GM19455 (cell line): ENCODE results near the gene PSRC1.
"Not testable (repeated sequence)": the region's sequence is repeated elsewhere in the genome, so short reads cannot be mapped to it uniquely, and the experiment has no call there.

Experiments
- ATAC-seq: cut with Tn5 transposase; IDR thresholded peaks from one replicate; pipeline ENCODE4 v1.9.1; 2021; ENCODE audit not compliant: unreplicated experiment

PSRC1 gene

DNA sequence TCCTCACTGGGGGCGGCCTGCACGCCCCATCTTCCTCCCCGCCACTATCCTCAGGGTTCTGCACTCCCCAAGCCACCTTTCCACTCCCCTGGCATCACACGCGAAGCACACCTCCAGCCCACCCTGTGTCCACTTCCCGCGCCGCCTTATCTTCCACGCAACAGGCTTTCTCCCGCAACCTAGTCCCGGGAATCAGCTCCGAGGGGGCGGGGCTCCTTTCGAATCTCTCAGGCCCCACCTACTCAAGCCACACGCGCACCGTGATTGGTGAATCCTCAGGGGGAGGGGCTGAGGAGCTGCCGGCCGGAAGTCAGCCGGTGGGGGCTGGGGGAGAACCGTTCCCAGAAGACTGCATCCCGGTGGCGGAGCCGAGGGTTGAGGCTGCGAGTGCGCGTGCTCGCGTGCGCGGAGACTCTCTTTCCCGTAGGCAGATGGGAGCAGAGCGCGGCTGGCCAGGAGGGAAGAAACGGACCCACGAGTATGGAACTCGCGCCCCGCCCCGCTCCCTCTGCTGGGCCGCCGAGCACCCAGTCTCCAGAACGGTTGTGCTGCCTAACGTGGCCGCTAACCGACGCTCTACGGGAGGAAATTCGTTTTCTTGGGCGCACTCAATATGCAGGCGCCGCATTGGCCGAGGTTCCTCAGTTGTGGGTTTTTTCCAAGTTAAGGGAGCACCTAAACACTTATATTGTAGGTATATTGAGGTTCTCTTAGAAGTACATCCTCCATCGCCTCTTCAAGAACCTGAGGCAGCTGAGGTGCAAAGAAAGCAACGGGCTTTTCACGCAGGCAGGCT lies at the start of gene PSRC1:
Gene PSRC1, minus strand, starts transcription at position 194 of the 796 bp plus-strand sequence.
- peak; percentile 95 for ATAC-seq

- ATAC-seq = no peak
Observed at GRCh38 chr1:109331113-109331512, 48.2 kb upstream of the PSRC1 start.

GRCh38 chr1:109327285-109327684 lies 44.3 kb upstream of the PSRC1 start:
- no peak for ATAC-seq

DNA sequence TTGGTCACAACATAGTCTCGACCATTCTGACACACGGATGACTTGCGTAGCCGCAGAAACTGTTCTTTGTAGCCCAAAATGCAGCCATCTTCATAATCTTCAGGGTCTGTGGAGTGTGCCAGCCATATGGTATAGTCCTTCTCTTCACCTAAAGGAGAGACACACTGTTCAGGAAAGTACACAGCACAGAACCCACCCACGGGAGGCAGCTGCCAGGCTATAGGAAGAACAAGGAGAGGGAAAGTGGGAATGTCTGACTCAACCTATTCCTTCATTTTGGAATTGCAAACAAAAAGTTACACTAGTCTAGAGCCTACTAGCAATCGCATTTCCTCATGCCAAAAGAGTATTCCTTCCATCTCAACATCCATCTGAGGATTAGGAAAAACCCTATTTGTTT lies 40.0 kb upstream of the PSRC1 start:
- ATAC-seq = no peak

GRCh38 chr1:109319114-109319513 lies 36.2 kb upstream of the PSRC1 start:
- no peak for ATAC-seq

DNA sequence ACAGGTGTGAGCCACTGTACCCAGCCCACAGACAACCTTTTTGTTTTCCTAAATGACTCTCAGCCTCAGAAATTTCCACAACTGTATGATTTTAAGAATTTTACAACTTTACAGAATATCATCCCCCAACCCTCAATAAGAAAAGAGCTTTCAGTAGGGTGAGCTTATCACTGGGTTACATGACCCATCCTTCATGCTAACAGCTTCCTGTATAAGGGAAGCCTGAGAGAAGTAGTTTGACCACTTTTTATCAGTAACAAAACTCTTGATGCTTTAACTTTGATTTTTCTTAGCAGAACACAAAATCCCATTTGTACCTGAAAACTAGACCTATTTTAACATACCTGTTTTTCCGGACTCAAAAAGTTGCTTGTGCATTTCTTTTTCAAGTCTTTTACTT lies 33.6 kb upstream of the PSRC1 start:
- ATAC-seq = no peak

DNA sequence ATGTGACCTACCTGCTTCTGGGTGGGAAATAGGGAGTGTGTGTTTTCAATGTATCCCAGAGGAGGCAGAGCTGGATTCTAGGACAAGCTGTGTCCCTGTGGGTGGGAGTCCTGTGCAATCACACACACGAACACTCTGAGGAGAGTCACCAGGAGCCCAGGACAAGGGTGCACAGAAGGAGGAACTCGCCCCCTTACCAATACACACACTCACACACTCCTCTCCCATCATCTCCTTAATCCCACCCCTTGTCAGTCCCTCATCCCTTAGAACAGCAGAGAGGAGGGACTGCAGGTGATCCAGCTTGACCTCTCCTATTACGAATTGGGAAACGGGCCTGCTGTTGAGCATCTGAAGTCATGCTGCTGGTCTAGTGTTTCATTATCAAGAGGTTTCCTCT lies 32.3 kb upstream of the PSRC1 start:
- no peak for ATAC-seq

- ATAC-seq = no peak
Observed at GRCh38 chr1:109314795-109315194, 31.9 kb upstream of the PSRC1 start.

- no peak for ATAC-seq
Observed at GRCh38 chr1:109312978-109313775, 30.2 kb upstream of the PSRC1 start.

DNA sequence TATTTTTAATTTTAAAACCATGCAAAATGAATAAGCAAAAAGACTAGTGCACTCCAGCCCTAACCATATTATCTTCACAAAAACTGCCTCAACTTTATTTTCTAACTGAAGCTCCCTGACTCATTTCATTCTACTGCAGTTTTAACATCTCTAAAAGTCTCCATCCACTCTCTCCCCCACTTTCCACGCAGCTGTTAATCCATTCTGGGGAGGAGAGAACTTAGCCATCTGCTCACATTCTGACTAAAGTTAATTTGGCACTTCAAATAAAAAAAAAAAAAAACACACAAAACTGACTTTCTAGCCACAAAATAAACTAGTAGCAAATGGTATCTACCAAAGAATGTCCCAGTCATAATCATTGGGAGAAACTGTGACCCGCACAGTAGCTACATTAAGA lies 29.3 kb upstream of the PSRC1 start:
- no peak for ATAC-seq

- no peak for ATAC-seq
Observed at GRCh38 chr1:109309347-109309746, 26.4 kb upstream of the PSRC1 start.

DNA sequence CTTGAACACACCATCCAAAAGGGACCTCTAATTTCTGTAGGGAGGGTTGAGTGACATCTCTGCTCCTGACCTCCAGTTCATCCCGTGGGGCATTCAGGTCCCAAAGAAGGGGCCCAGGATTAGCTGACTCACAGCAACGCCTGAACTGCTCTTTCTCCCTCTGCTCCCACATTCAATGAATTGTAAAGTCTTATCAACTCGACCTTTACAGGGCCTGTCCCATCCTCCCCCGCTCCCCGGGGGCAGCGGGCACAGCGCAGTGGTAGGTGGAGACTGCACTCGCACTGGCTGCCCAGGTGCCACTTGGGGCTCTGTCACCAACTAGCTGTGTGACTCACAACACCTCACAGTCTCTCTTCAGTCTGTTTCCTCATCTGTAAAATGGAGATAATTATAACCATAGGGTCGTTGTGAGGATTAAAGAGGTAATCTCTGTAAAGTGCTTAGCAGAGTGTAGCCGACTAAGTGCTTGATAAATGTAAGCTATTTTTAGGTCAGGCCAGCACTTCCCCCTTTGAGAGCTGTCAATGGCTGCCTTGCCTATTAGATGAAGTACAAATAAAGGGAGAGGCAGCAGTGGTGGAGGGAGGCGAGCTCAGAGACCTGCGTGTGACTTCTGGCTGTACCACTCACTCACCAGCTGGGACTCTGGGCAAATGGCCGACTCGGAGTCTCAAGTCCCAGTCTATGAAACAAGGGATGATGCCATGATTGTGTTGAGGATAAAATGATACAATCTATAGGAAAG lies 24.5 kb upstream of the PSRC1 start:
- no peak for ATAC-seq

DNA sequence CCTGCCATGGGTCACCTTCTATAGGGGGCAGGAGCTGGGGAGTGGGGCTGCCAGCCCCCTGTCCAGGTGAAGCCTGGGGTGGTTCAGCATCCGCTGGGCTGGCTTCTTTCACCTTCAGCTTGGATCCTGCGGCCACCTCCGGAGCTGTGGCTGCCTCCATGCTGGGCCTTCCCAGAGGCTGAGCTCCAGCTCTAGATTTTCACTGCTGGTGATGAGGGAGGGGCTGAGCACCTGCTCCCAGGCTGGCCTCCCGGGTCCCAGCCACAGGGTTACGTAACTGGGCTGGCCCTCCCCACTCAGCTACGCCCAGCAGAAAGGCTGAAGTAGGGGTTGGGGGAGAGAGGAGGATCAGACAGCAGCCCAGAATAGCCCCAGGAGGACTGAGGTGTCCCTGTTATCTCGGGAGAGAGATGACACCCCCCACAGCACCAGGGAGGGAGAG lies 23.9 kb upstream of the PSRC1 start, which contains the start of gene MYBPHL:
Gene MYBPHL, minus strand, starts transcription at position 180 of the 442 bp plus-strand sequence. Its CDS starts 20 bp downstream, at position 160.
- ATAC-seq = no peak

DNA sequence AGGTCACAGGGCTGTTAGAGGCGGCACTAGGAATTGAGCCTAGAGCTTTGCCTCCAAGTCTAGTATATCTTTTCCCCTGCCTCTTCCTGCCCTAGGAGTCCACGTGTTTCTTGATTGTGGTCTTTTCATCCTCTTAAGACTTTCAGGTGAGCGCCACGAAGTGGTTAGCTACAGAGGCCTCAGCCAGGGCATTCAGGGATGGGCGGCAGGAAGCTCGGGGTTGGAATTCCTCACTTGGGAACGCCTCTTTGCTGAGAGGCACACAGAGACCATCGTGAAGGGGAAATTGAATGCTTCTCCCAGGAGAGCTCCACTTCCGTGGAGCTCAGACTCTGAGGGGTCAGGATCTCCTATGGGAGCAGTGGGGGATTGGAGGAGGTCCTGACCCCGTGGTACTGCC lies 23.0 kb upstream of the PSRC1 start:
- ATAC-seq = not testable (repeated sequence)

DNA sequence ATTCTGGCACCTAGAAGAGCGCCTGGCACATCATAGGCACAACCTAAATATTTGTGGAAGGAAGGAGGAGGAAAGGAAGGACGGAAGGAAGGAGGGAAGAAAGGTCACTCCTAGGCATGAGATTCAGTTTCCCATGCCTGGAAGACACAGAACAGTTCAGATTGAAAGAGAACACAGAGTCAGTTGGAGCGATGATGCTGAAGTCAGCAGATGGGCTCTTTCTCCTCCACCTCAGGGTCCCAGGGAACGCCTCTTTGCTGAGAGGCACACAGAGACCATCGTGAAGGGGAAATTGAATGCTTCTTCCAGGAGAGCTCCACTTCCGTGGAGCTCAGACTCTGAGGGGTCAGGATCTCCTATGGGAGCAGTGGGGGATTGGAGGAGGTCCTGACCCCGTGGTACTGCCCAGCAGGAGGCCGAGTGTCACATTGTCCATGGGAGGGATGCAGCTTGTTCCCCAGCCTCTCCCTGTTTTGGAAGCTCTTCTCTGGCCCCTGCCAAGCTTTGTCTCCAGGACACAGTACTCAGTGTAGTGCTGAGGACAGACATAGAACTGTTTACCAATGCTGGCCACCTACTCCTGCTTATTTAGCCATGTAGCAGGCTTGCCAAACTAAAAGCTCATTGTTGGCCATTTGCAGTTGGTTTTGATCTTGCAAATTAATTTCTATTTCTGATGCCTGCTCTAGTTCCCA lies 21.4 kb upstream of the PSRC1 start:
- ATAC-seq = no peak

DNA sequence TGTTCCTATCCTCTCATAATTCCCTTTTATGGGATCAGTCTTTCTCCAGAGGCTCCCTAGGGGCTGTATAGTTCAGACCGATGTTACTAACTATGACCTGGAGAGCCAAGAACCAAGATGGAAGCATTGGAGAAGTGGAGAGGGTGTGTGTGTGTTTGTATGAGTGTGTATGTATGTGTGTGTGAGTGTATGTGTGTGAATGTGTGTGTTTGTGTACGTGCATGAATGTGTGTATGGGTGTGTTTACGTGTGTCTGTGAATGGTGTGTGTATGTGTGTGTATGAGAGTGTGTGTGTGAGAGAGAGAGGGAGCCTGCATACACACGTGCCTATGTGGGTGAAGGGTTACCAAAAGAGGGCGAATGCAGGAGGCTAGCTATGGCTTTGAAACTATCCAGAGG lies 18.9 kb upstream of the PSRC1 start:
- no peak for ATAC-seq

DNA sequence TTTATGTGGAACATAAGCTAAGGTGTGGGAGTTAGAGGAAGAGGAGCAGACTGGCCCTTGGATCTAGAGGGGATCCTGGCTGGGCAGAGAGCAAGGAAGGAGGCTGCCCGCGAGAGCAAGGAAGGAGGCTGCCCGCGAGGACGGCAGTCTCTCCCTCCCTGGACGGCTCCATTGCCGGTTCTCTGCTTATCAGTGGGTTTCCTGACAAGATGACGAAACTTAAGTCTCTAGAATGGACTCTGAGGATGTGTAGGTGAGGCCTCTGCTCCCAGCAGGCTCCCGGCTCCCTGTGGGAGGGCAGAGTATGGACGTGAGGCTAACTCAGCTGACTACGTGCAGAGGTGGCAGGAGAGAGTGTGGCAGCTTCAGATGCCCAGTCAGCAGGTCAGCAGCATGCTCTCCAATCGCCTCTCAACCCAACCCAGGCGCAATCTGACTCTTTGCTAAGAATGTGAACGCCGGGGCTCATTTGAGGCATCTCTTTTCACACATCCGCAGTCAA lies 17.8 kb upstream of the PSRC1 start:
- ATAC-seq = no peak

DNA sequence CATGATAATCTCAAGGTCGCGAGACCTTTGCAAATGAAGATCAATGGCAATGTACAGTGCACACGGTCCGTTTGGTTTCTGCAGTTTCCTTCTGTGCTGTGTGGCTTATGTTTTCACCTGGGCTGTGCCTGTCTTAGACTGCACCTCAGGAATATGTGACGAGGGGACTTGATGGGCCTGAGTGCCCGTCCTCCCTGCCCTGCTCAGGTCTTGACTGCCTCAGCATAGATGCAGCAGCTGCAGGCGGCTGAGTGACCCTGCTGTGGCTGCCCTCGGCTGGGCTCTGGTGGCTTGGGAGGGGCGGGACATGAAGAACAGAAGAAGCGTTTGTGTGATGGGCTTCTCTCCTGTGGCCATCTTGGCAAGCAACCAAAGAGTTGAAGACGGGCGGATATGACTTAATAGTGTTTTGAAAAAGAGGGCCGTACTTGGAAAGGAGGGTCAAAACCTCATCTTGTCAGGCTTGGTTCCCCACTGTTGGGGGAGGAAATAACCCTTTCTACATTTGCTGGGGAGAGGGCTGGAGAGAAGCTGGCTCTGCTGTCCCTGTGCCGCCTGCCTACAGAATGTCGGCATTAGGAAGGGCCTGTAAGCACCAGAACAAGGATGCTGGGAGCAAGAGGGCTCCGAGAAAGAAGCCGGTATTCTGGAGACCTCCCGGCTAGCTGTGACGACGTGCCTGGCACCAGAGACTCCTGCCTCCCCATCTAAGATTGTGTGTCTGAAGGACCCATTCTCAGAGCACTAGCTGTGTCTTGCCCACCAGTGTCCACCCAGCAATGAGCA lies 16.8 kb upstream of the PSRC1 start:
- no peak for ATAC-seq

DNA sequence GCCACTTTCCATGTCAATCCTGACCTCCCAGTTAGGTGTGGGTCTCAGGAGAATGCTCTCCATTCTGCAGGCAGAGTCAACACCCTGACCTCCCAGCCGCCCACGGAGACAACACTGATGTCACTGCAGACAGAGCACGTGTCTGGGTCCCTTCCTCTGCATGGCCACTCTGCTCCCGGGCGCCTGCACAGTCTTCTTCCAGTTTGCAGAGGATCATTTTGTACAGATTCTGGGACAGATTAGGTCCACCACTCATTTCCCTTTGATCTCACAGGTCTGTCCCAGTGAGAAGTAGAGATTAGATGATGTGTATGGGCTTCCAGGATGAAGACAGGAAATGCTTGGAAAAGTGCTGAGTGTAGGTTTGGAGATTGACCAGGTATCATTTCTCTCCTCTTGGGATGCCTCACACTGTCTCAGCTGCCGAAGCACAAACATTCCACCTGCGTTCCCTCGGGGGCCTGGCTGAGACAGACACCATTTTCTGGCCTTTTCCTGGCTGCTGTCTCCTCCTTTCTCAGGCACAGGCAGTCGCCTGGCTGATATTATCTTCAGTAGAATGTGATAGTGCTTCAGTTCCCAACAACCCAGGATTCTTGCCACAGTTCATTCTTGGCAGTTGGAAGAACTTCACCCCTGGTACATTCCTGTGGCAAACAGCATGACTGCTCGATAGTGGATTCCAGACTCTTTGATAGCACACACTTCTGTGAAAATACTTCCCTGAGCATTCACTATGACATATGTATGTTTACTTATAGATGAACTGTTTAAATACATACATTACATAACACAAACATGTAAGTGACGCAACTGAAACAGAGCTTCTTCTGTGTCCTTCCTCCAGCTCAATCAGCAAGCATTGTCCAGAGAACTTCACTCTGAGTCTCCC lies 16.0 kb upstream of the PSRC1 start:
- ATAC-seq = no peak
